OCI-M1 (cell line): ENCODE results near the gene NUF2.

Experiments used
- DNase-seq: peaks from one replicate; lab custom pipeline; 2025; lab: John Stamatoyannopoulos, UW

Gene NUF2

DNA sequence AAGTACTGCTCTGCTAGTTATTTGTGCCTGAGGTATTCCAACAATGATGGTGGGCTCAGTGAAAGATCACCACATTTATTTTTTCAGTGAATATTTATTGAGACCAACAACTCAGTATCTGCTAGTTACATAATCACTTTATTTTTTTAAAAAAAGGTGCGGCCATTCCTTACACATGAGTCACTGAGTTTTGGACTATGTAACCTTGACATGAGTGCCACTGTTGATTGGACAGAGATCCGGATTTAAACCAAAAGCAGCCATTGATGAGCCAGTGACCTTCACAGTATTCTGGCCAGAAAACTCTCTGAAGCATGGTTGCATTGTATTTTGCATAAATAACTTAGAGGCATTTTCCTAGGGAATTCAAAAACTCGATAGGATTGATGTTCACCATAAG is 79.5 kb downstream of the NUF2 start:
- no peak for DNase-seq
